GM12891 (cell line): Measurements from ENCODE around the gene CDC42BPG.

Experiments
- POLR2A ChIP-seq: IDR thresholded peaks from 2 replicates; pipeline ENCODE4 v1.6.1; 2011; ENCODE audit warnings: low read depth, low read length, control low read depth
- POLR2AphosphoS5 ChIP-seq: IDR thresholded peaks from 2 replicates; pipeline ENCODE4 v1.6.1; 2011; ENCODE audit warnings: low read depth, low read length, control low read depth
- SPI1 ChIP-seq: IDR thresholded peaks from 2 replicates; pipeline ENCODE4 v1.6.1; 2011; ENCODE audit warnings: low read depth, low read length, control low read depth
- TAF1 ChIP-seq: IDR thresholded peaks from 2 replicates; pipeline ENCODE4 v1.6.1; 2011; ENCODE audit warnings: low read depth, low read length, control low read depth

DNA sequence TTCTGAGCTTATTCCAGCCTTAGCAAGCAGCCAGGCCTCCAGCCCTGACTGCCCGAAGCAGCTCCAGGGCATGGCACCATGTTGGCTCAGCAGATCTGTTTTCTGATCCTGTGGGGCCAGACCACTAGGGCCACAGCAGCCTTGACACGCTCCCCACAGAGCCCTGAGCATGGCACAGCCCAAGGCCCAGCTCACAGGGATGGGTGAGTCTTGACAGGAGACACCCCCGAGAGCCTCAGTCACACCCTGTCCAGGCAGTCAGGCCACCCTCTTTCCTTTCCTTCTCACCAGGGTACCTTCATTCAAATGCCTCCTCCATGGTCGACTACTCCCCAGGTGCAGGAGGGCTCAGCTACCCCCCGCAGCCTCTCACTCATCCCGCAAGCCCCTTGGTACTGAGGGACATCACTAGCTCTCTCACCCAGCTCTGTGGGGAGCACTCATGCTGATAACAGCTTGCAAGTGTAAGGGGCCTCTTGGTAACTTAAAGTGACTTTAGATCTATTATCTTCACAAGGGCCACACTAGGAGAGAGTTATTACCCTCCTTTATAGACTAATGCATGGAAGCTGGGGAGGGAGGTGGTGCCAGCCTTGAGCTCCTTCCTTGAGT, 3.9 kb upstream of the CDC42BPG start:
- no peak for TF ChIP-seq POLR2A
- no peak for TF ChIP-seq POLR2AphosphoS5
- no peak for TF ChIP-seq TAF1
- no peak for TF ChIP-seq SPI1
